K562 (cell line): Measurements from ENCODE around the gene ZDHHC17. TPM values are rescaled to one million over a fixed set of nuclear protein-coding genes. Genes with fewer than 3 reads are reported as not detected.

ENCODE experiments used
- ATAC-seq: fragments of 200-7000 bp; cut with Tn5 transposase; 3 replicates; pipeline ENCODE4 v1.9.1; 2020; ENCODE audit warnings: moderate library complexity
- BruUV-seq: library from RNA; stranded (reverse); fragments of 400-500 nt; replicated peaks from 2 replicates; lab custom pipeline; 2021; lab: Mats Ljungman, UMichigan
- CTCF ChIA-PET: fragments of 300-600 bp; formaldehyde crosslinking; extraction: SDS; loops from one replicate; lab custom pipeline; 2021; ENCODE audit warnings: low intra/inter-chr PET ratio; lab: Yijun Ruan, JAX
- POLR2A ChIA-PET: fragments of 300-600, 350-650 bp; sonication (Branson Sonifier 250); formaldehyde crosslinking; extraction: SDS; loops from one replicate; lab custom pipeline; 2021; ENCODE audit warnings: antibody characterized with exemption, inconsistent platforms; lab: Yijun Ruan, JAX
- DNase-seq, 4 experiments: peaks; one replicate each; pipeline versions ENCODE4 v3.0.0 to v3.0.0-alpha.2; 2011 to 2018; ENCODE audit warnings: low spot score in 3 of 4, mixed read lengths in 3 of 4; ENCODE audit errors: extremely low read depth in 1 of 4
- FAIRE-seq: peaks from 2 replicates; lab custom pipeline; 2011; peaks lifted over from hg19 to GRCh38; lab: Jason Lieb, UNC
- H2AFZ ChIP-seq: 2 replicates; pipeline ENCODE4 v1.6.0; 2011; ENCODE audit warnings: low read depth, low read length, control low read depth, inconsistent platforms
- H3K27ac ChIP-seq: fragments of 200-600 bp; 3 replicates; pipeline ENCODE4 v1.8.0; 2011; ENCODE audit warnings: low read depth, mild to moderate bottlenecking, control low read depth, inconsistent platforms, low read length, moderate library complexity, mixed read lengths; ENCODE audit errors: extremely low read depth
- H3K27me3 ChIP-seq, 2 experiments: fragments of 300-600 bp in 1 of 2; 2 replicates in 1 of 2; 3 replicates in 1 of 2; pipeline versions ENCODE4 v1.6.0 to v1.8.0; 2011; ENCODE audit warnings: inconsistent platforms in 2 of 2, low read length in 2 of 2, mild to moderate bottlenecking in 1 of 2, mixed read lengths in 1 of 2, moderate library complexity in 1 of 2; ENCODE audit not compliant: control insufficient read depth in 2 of 2, insufficient read depth in 2 of 2
- H3K36me3 ChIP-seq: fragments of 300-600 bp; 3 replicates; pipeline ENCODE4 v1.8.0; 2011; ENCODE audit warnings: mild to moderate bottlenecking, low read length, inconsistent platforms; ENCODE audit not compliant: control insufficient read depth, insufficient read depth
- H3K4me1 ChIP-seq, 2 experiments: fragments of 200-600 bp in 1 of 2; replicated peaks in 1 of 2; 2 replicates in 1 of 2; 3 replicates in 1 of 2; pipeline versions ENCODE4 v1.5.1 to v1.8.0; 2011; ENCODE audit warnings: inconsistent platforms in 2 of 2, low read length in 2 of 2, mild to moderate bottlenecking in 1 of 2, mixed read lengths in 1 of 2, moderate library complexity in 1 of 2; ENCODE audit not compliant: control insufficient read depth in 2 of 2, insufficient read depth in 2 of 2
- H3K4me2 ChIP-seq: 2 replicates; pipeline ENCODE4 v1.6.1; 2011; ENCODE audit warnings: low read length, control low read depth, inconsistent platforms, mixed read lengths; ENCODE audit not compliant: insufficient read depth
- H3K4me3 ChIP-seq: fragments of 200-600 bp; sonication (generic), shearing (Covaris generic); 2 replicates; pipeline ENCODE4 v1.5.1; 2016; ENCODE audit warnings: control low read depth, inconsistent platforms
- H3K79me2 ChIP-seq: fragments of 200-600 bp; 3 replicates; pipeline ENCODE4 v1.8.0; 2011; ENCODE audit warnings: low read length, inconsistent platforms; ENCODE audit not compliant: control insufficient read depth, insufficient read depth
- H3K9ac ChIP-seq, 2 experiments: 2 replicates each; pipeline versions ENCODE4 v1.6.0 to v1.6.1; 2011; ENCODE audit warnings: low read depth in 2 of 2, low read length in 2 of 2, control low read depth in 1 of 2, inconsistent platforms in 1 of 2, mild to moderate bottlenecking in 1 of 2, mixed read lengths in 1 of 2; ENCODE audit not compliant: insufficient read depth in 1 of 2
- H3K9me1 ChIP-seq: one replicate; pipeline ENCODE4 v1.6.0; 2011; ENCODE audit warnings: inconsistent platforms, mild to moderate bottlenecking, low read length, moderate library complexity; ENCODE audit not compliant: control insufficient read depth, insufficient read depth
- H3K9me3 ChIP-seq: replicated peaks from 2 replicates; pipeline ENCODE4 v1.5.1; 2011; ENCODE audit warnings: low read depth, low read length, inconsistent platforms; ENCODE audit not compliant: control insufficient read depth, insufficient read depth
- H4K20me1 ChIP-seq: replicated peaks from 2 replicates; pipeline ENCODE4 v1.6.1; 2011; ENCODE audit warnings: low read length, inconsistent platforms, mixed read lengths; ENCODE audit not compliant: control insufficient read depth, insufficient read depth
- FOSL1 ChIP-seq: fragments of 200-800 bp; sonication (Bioruptor generic); conservative IDR thresholded peaks from 2 replicates; pipeline ENCODE4 v1.6.1; 2016; ENCODE audit warnings: missing genetic modification characterization, missing compliant biosample characterization
- HDGF ChIP-seq: fragments of 450-650 bp; IDR thresholded peaks from 2 replicates; pipeline ENCODE4 v1.6.1; 2016
- ILF3 ChIP-seq: fragments of 450-650 bp; IDR thresholded peaks from 2 replicates; pipeline ENCODE4 v1.6.1; 2018; ENCODE audit warnings: antibody characterized with exemption, mild to moderate bottlenecking, moderate library complexity, borderline replicate concordance
- IRF2 ChIP-seq: sonication (generic); formaldehyde crosslinking; IDR thresholded peaks from 2 replicates; pipeline ENCODE4 v1.8.1; 2022; ENCODE audit warnings: mild to moderate bottlenecking, missing genetic modification reagents
- NFE2 ChIP-seq: IDR thresholded peaks from 2 replicates; pipeline ENCODE4 v1.6.1; 2014; ENCODE audit warnings: antibody characterized with exemption, low read depth
- POLR2A ChIP-seq: fragments of 450-650 bp; conservative IDR thresholded peaks from 2 replicates; pipeline ENCODE4 v1.6.1; 2016
- RCOR1 ChIP-seq, 2 experiments: IDR thresholded peaks; 2 replicates each; pipeline ENCODE4 v1.6.1; 2012; ENCODE audit warnings: low read depth in 2 of 2, low read length in 2 of 2, borderline replicate concordance in 1 of 2, improper control_type of control experiment in 1 of 2
- TAF9B ChIP-seq: fragments of 450-650 bp; IDR thresholded peaks from 2 replicates; pipeline ENCODE4 v1.6.1; 2018; ENCODE audit warnings: mild to moderate bottlenecking; ENCODE audit not compliant: partially characterized antibody
- ZKSCAN8 ChIP-seq: fragments of 200-800 bp; sonication (Bioruptor generic); IDR thresholded peaks from 2 replicates; pipeline ENCODE4 v1.6.1; 2016; ENCODE audit warnings: missing genetic modification characterization, missing compliant biosample characterization
- ZNF316 ChIP-seq: fragments of 450-650 bp; IDR thresholded peaks from 2 replicates; pipeline ENCODE4 v1.6.1; 2016
- ZNF384 ChIP-seq: IDR thresholded peaks from 2 replicates; pipeline ENCODE4 v1.6.1; 2012; ENCODE audit warnings: low read depth, low read length, improper control_type of control experiment
- WGBS: fragments of 100-300 bp; shearing (Covaris generic); methylation state at CpG from one replicate; pipeline ENCODE4 v1.1.6; 2016; ENCODE audit warnings: low coverage, mixed read lengths; ENCODE audit not compliant: insufficient coverage; ENCODE audit errors: missing lambda C conversion rate; 5-methylcytosine and 5-hydroxymethylcytosine counted together
- in situ Hi-C: fragments of 300-500 bp; cut with MboI; formaldehyde crosslinking; loops from 4 replicates; pipeline ENCODE4 v1.15.0; 2018; ENCODE audit warnings: inconsistent platforms, mixed read lengths
- intact Hi-C: fragments of 100-400 bp; cut with micrococcal nuclease; formaldehyde crosslinking; loops from 2 replicates; pipeline ENCODE4 v1.14.2; 2022
- polyA plus RNA-seq, 8 experiments: library from polyadenylated mRNA; depleted of rRNA in 4 of 8; stranded (reverse) in 5 of 8; unstranded in 3 of 8; fragments of >200 nt; fragmentation: Nextera tagmentation in 2 of 8; fragmentation: Illumina TruSeq in 1 of 8; extraction: Ambion mirVana in 2 of 8; extraction: Trizol in 1 of 8; gene quantifications; 2 replicates each; pipeline versions ENCODE4 v1.2.1 to v1.2.3, GENCODE V29; 2011 to 2014; ENCODE audit warnings: inconsistent platforms in 1 of 8, missing spikeins in 1 of 8
- total RNA-seq, 7 experiments: library from RNA; depleted of rRNA in 6 of 7; stranded (reverse); fragments of >200 nt in 6 of 7; fragmentation: Illumina TruSeq in 2 of 7; extraction: Trizol in 2 of 7; gene quantifications; 2 replicates each; pipeline versions ENCODE4 v1.2.1 to v1.2.3, GENCODE V29; 2011 to 2021; ENCODE audit warnings: low replicate concordance in 1 of 7

ZDHHC17 gene
- total and polyA plus RNA-seq, 9 of the 15 experiments (the other 6 are each of a cell fraction or from before 2014, with no cell fraction given): 6.7 to 66.0 (median 27.5) TPM

DNA sequence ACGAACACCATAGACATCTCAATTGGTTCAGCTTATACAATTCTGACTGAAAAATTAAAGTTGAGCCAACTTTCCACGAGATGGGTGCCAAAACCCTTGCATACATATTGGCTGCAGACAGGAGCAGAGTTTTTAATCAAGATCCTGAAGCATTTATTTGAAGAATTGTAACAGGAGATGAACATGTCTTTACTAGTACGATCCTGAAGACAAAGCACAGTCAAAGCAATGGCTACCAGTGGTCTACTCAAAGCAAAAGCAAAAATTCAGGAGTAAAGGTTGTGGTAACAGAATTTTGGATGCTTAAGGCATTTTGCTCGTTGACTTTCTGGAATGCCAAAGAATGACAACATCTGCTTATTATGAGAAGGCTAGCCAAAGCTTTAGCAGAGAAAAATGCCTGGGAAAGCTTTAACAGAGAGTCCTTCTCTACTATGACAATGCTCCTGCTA is 20.7 kb downstream of the ZDHHC17 start:
- H3K79me2 ChIP-seq: peaks cover 93% of the 10 kb centered on the region
- intact Hi-C loops: no loop called here
- ChIA-PET CTCF (no interaction called here), POLR2A (no interaction called here)
- 0 out of 3 replicates have a peak overlapping the region, but pooled peaks have one; percentile 11 for H3K27ac ChIP-seq
- peaks cover 16 to 28% of the 10 kb centered on the region in 2 experiments for H3K4me1 ChIP-seq
- no peaks in the 10 kb centered on the region for H3K9me1 ChIP-seq
- FAIRE-seq (no peak), ATAC-seq (no peak), DNase-seq (no peak)
- in situ Hi-C loops: no loop called here
- H3K4me2 ChIP-seq: no peak overlapping the region
- TF ChIP-seq FOSL1 (tag): no peak
- TF ChIP-seq ZNF316: no peak
- no peak for TF ChIP-seq TAF9B
- no peak for TF ChIP-seq ZKSCAN8 (CRISPR knock-in tag)
- TF ChIP-seq RCOR1 (IDR thresholded peaks at IDR 0.05; ENCODE audit: borderline replicate concordance in 1 of 2, low read depth in 2 of 2, low read length in 2 of 2): no peak
- TF ChIP-seq IRF2 (CRISPR knock-in tag): no peak
- no peak for TF ChIP-seq ZNF384
- TF ChIP-seq NFE2: no peak
- no peak for TF ChIP-seq HDGF
- TF ChIP-seq ILF3: no peak
- TF ChIP-seq POLR2A: no peak
- 0 out of 3 replicates have a peak, but pooled peaks cover 2% of the 10 kb centered on the region for H3K36me3 ChIP-seq
- H4K20me1 ChIP-seq: no peaks in the 10 kb centered on the region
- no TSS peak for BruUV-seq
- peaks cover 11% of the 10 kb centered on the region for H3K9me3 ChIP-seq
- H3K4me3 ChIP-seq: no peak overlapping the region
- H2AFZ ChIP-seq: no peak overlapping the region
- no peak overlapping the region for H3K9ac ChIP-seq
- WGBS: 64% methylated on average over 4 of the region's 4 CpGs
- no peaks in the 10 kb centered on the region for H3K27me3 ChIP-seq
